ELF-1 (cell line): ENCODE results near the gene CD160.
"Not testable (repeated sequence)": the region's sequence is repeated elsewhere in the genome, so short reads cannot be mapped to it uniquely, and the experiment has no call there.

ENCODE experiments used
- DNase-seq: peaks from one replicate; pipeline ENCODE4 v3.0.0-alpha.2; 2016; ENCODE audit warnings: low read depth, low spot score

The CD160 gene

GRCh38 chr1:145719230-145720079 lies at the start of gene CD160:
Gene CD160, plus strand, starts transcription at chr1:145719499. Its CDS starts 8,829 bp downstream, at chr1:145728328.
- DNase-seq: no peak

- DNase-seq: not testable (repeated sequence)
These were observed 48.1 kb upstream of the CD160 start for GRCh38 chr1:145670995-145671745.

GRCh38 chr1:145673217-145673616 lies 46.1 kb upstream of the CD160 start:
- not testable (repeated sequence) for DNase-seq

GRCh38 chr1:145684858-145685257 lies 34.4 kb upstream of the CD160 start:
- DNase-seq: not testable (repeated sequence)

- DNase-seq: not testable (repeated sequence)
These were observed 33.2 kb upstream of the CD160 start for GRCh38 chr1:145686078-145686477.

- no peak for DNase-seq
These were observed 31.0 kb upstream of the CD160 start for GRCh38 chr1:145688328-145688727.

GRCh38 chr1:145688924-145689323 lies 30.4 kb upstream of the CD160 start:
- no peak for DNase-seq

GRCh38 chr1:145689922-145690321 lies 29.4 kb upstream of the CD160 start:
- no peak for DNase-seq

GRCh38 chr1:145690587-145691558 lies 28.4 kb upstream of the CD160 start:
- no peak for DNase-seq

GRCh38 chr1:145692785-145693443 lies 26.4 kb upstream of the CD160 start:
- DNase-seq: no peak

GRCh38 chr1:145695821-145696629 lies 23.3 kb upstream of the CD160 start:
- no peak for DNase-seq

GRCh38 chr1:145696630-145696960 lies 22.7 kb upstream of the CD160 start:
- no peak for DNase-seq

- no peak for DNase-seq
These were observed 17.9 kb upstream of the CD160 start for GRCh38 chr1:145701306-145701862.

- no peak for DNase-seq
These were observed 17.2 kb upstream of the CD160 start for GRCh38 chr1:145702052-145702451.

GRCh38 chr1:145702826-145703225 lies 16.5 kb upstream of the CD160 start:
- no peak for DNase-seq

- no peak for DNase-seq
These were observed 13.7 kb upstream of the CD160 start for GRCh38 chr1:145705622-145706021.

- no peak for DNase-seq
These were observed 13.1 kb upstream of the CD160 start for GRCh38 chr1:145706086-145706664.

GRCh38 chr1:145707183-145707867 lies 12.0 kb upstream of the CD160 start, which contains the start of gene PDZK1:
Gene PDZK1, minus strand, starts transcription at chr1:145707368. Its CDS starts 19,347 bp downstream, at chr1:145688021.
- DNase-seq: no peak

GRCh38 chr1:145708063-145708462 lies 11.2 kb upstream of the CD160 start:
- no peak for DNase-seq
